Measurements from ENCODE around the gene GLCCI1.

Gene GLCCI1

DNA sequence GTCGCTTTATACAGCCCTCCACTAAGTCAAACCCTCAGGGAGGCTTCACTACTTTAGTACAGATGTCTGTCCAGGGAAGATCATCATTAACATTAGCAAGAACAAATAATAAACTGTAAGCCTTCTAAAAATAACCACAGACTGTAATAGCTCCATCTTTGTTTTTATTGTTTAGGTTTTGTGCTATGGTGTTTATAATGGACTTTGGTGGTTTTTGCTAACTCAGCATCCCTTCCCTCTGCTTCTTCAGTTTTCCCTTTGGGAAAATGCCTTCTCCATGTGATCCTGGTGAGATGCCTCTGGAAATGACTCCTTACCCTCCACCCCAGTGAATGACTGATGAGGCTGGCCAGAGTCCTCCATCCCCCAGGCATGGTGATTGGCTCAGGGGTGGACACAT lies 162.1 kb downstream of the GLCCI1 start:
- no peaks in the 10 kb centered on the region for H3K9me2 ChIP-seq (replicated peaks; ENCODE audit: low read depth, low read length)
- H3K4me1 ChIP-seq (ENCODE audit: insufficient read depth, low read length, poor library complexity, severe bottlenecking): peaks cover 85% of the 10 kb centered on the region
- peak overlapping the region; percentile 64 for H3K9ac ChIP-seq (ENCODE audit: low read depth, low read length, poor library complexity, severe bottlenecking)
- TF ChIP-seq, protein P1, sequence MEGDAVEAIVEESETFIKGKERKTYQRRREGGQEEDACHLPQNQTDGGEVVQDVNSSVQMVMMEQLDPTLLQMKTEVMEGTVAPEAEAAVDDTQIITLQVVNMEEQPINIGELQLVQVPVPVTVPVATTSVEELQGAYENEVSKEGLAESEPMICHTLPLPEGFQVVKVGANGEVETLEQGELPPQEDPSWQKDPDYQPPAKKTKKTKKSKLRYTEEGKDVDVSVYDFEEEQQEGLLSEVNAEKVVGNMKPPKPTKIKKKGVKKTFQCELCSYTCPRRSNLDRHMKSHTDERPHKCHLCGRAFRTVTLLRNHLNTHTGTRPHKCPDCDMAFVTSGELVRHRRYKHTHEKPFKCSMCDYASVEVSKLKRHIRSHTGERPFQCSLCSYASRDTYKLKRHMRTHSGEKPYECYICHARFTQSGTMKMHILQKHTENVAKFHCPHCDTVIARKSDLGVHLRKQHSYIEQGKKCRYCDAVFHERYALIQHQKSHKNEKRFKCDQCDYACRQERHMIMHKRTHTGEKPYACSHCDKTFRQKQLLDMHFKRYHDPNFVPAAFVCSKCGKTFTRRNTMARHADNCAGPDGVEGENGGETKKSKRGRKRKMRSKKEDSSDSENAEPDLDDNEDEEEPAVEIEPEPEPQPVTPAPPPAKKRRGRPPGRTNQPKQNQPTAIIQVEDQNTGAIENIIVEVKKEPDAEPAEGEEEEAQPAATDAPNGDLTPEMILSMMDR (conservative IDR thresholded peaks at IDR 0.05; ENCODE audit: low read length): no peak
- no peak for TF ChIP-seq EZH2phosphoT487 (IDR thresholded peaks at IDR 0.05; ENCODE audit: borderline replicate concordance)
- no peaks in the 10 kb centered on the region for H3K27me3 ChIP-seq (ENCODE audit: insufficient read depth, low read length, poor library complexity, severe bottlenecking)
- peaks cover 6% of the 10 kb centered on the region; the same call in 1 of the 2 replicates for H3F3A ChIP-seq (ENCODE audit: low read depth)
- H3K4me3 ChIP-seq (ENCODE audit: low read length, poor library complexity, severe bottlenecking): no peak overlapping the region
- no peaks in the 10 kb centered on the region for H3K79me2 ChIP-seq (ENCODE audit: insufficient read depth, low read length)
- H3K36me3 ChIP-seq (ENCODE audit: insufficient read depth, low read length): no peaks in the 10 kb centered on the region
- no peak overlapping the region for H3K4me2 ChIP-seq (ENCODE audit: low read depth, low read length, poor library complexity, severe bottlenecking)
- no peaks in the 10 kb centered on the region for H3K9me3 ChIP-seq (ENCODE audit: insufficient read depth, low read depth, low read length)
- H2AFZ ChIP-seq (ENCODE audit: low read length): no peak overlapping the region
- no peaks in the 10 kb centered on the region for H4K20me1 ChIP-seq (ENCODE audit: insufficient read depth, low read length, poor library complexity, severe bottlenecking)

DNA sequence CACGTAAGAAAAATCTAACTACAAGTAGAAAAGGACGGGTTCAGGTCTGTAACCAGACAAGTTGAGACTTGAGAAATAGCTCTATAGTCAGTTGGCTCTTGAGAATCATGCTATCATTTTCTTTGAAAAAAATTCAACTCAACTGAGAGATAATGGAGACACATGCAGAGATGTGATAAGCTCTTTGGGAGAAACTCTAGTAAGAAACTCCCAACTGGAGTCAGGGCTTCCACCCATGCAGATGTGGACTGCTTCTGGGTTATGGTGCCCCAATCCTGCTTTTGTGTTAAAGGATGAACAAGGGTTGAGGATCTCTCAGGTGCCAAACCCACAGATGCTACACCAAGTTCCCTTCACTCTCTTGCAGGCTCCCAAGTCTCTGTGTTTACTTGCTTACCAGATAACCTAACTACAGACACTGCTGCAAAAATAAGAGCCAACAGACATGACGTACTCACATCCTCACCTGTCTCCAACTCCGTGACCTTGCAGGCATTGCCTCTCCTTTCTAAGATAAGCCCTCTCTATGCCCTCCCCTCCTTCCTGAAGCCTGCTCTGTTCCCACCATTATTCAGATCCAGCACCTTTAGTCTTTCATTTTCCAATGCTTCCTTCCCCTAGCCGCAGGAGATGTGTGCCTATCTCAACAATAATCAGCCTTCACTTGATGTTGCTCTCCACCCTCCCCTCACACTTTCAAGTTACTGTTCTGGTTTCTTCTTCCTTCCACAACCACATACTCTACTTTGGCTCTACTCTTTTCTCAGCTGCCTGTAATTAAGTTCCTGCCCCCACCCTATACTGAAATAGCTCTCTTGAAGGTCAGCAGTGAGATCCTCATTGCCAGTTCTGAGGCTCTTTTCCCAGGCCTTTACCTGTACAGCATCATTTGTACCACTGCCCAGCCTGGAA lies 163.4 kb downstream of the GLCCI1 start:
- Histone ChIP-seq H3K27me3 (ENCODE audit: insufficient read depth, low read length, poor library complexity, severe bottlenecking) (no peaks in the 10 kb centered on the region), H3K4me1 (ENCODE audit: insufficient read depth, low read length, poor library complexity, severe bottlenecking) (peaks cover 72% of the 10 kb centered on the region), H3K36me3 (ENCODE audit: insufficient read depth, low read length) (no peaks in the 10 kb centered on the region), H4K20me1 (ENCODE audit: insufficient read depth, low read length, poor library complexity, severe bottlenecking) (no peaks in the 10 kb centered on the region), H3K4me2 (ENCODE audit: low read depth, low read length, poor library complexity, severe bottlenecking) (peak overlapping the region; percentile 72), H3K9me2 (replicated peaks; ENCODE audit: low read depth, low read length) (no peaks in the 10 kb centered on the region), H2AFZ (ENCODE audit: low read length) (no peak overlapping the region), H3K4me3 (ENCODE audit: low read length, poor library complexity, severe bottlenecking) (peak overlapping the region; percentile 46), H3K9ac (ENCODE audit: low read depth, low read length, poor library complexity, severe bottlenecking) (peak overlapping the region; percentile 64), H3K79me2 (ENCODE audit: insufficient read depth, low read length) (no peaks in the 10 kb centered on the region), H3K9me3 (ENCODE audit: insufficient read depth, low read depth, low read length) (no peaks in the 10 kb centered on the region), H3F3A (ENCODE audit: low read depth) (peaks cover 6% of the 10 kb centered on the region; the same call in 1 of the 2 replicates)
- TF ChIP-seq, protein P1 (conservative IDR thresholded peaks at IDR 0.05; ENCODE audit: low read length): no peak
- TF ChIP-seq EZH2phosphoT487 (IDR thresholded peaks at IDR 0.05; ENCODE audit: borderline replicate concordance): no peak

DNA sequence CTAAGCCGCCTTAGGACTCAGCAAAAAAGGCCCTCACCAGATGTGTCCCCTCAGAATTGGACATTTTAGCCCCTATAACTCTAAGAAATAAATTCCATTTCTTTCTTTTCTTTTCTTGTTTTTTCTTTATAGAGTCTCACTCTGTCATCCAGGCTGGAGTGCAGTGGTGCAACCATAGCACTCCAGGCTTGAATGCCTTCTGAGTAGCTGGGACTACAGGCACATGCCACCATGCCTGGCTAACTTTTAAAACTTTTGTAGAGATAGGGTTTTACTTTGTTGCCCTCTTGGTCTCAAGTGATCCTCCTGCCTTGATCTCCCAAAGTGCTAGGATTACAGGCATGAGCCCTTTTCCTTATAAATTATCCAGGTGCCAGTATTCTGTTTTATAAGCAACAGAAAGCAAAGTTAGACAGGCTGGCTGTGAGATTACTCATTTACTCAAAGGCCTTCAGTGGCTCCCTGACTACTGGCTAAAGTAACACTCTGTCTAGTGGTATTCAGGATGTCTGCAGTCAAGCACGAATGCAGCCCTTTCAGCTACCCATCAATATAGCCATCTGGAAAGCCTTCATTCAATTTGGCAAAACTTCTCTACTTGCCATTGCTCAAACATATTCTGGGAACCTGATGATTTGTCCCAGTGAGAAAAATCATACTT lies 164.7 kb downstream of the GLCCI1 start:
- peak overlapping the region; percentile 72 for H3K4me2 ChIP-seq (ENCODE audit: low read depth, low read length, poor library complexity, severe bottlenecking)
- no peaks in the 10 kb centered on the region for H3K79me2 ChIP-seq (ENCODE audit: insufficient read depth, low read length)
- peaks cover 6% of the 10 kb centered on the region; the same call in 1 of the 2 replicates for H3F3A ChIP-seq (ENCODE audit: low read depth)
- H3K27me3 ChIP-seq (ENCODE audit: insufficient read depth, low read length, poor library complexity, severe bottlenecking): no peaks in the 10 kb centered on the region
- H3K9ac ChIP-seq (ENCODE audit: low read depth, low read length, poor library complexity, severe bottlenecking): peak overlapping the region; percentile 64
- H3K4me1 ChIP-seq (ENCODE audit: insufficient read depth, low read length, poor library complexity, severe bottlenecking): peaks cover 58% of the 10 kb centered on the region
- H2AFZ ChIP-seq (ENCODE audit: low read length): no peak overlapping the region
- H4K20me1 ChIP-seq (ENCODE audit: insufficient read depth, low read length, poor library complexity, severe bottlenecking): no peaks in the 10 kb centered on the region
- H3K9me3 ChIP-seq (ENCODE audit: insufficient read depth, low read depth, low read length): no peaks in the 10 kb centered on the region
- H3K9me2 ChIP-seq (replicated peaks; ENCODE audit: low read depth, low read length): no peaks in the 10 kb centered on the region
- no peak for TF ChIP-seq EZH2phosphoT487 (IDR thresholded peaks at IDR 0.05; ENCODE audit: borderline replicate concordance)
- TF ChIP-seq, protein P1 (conservative IDR thresholded peaks at IDR 0.05; ENCODE audit: low read length): no peak
- no peaks in the 10 kb centered on the region for H3K36me3 ChIP-seq (ENCODE audit: insufficient read depth, low read length)
- no peak overlapping the region for H3K4me3 ChIP-seq (ENCODE audit: low read length, poor library complexity, severe bottlenecking)
